ENCODE results near the gene TNFRSF11A.

The TNFRSF11A gene

GRCh38 chr18:62420151-62420512, 95.0 kb downstream of the TNFRSF11A start:
- DNase-seq (no peak), ATAC-seq (ENCODE audit: insufficient read depth, low read depth) (no peak)
- peaks cover 10% of the 10 kb centered on the region for H3K4me1 ChIP-seq (ENCODE audit: insufficient read depth, low read length)
- no peaks in the 10 kb centered on the region for H3K27me3 ChIP-seq (ENCODE audit: insufficient read depth, low read length, poor library complexity)
- H3K27ac ChIP-seq (ENCODE audit: low read length): no peak overlapping the region
- no peaks in the 10 kb centered on the region for H4K20me1 ChIP-seq (ENCODE audit: insufficient read depth, low read length)
- no peak for TF ChIP-seq CTCF (IDR thresholded peaks at IDR 0.05; ENCODE audit: borderline replicate concordance, extremely low read depth, low read length, poor library complexity, severe bottlenecking)
- no peak for TF ChIP-seq EZH2 (IDR thresholded peaks at IDR 0.05; ENCODE audit: borderline replicate concordance, low read depth, low read length, severe bottlenecking)
- no peaks in the 10 kb centered on the region for H3K36me3 ChIP-seq (ENCODE audit: insufficient read depth, low read length)
- H3K4me2 ChIP-seq (ENCODE audit: insufficient read depth, low read length): peak overlapping the region; percentile 17
- 0 out of 2 replicates have a peak overlapping the region, but pooled peaks have one; percentile 19 for H2AFZ ChIP-seq (ENCODE audit: low read depth, low read length)
- no peak overlapping the region for H3K4me3 ChIP-seq (ENCODE audit: low read depth in 1 of 2, low read length in 2 of 2)
- no peaks in the 10 kb centered on the region for H3K79me2 ChIP-seq (ENCODE audit: insufficient read depth, low read length)
- H3K9me3 ChIP-seq (ENCODE audit: insufficient read depth, low read length, severe bottlenecking): no peaks in the 10 kb centered on the region
- no peak overlapping the region for H3K9ac ChIP-seq (ENCODE audit: low read depth, low read length)

GRCh38 chr18:62420513-62421209, 95.6 kb downstream of the TNFRSF11A start:
- DNase-seq (peak; percentile 7), ATAC-seq (ENCODE audit: insufficient read depth, low read depth) (peak; percentile 68)
- Histone ChIP-seq H3K27me3 (ENCODE audit: insufficient read depth, low read length, poor library complexity) (no peaks in the 10 kb centered on the region), H3K4me3 (ENCODE audit: low read depth in 1 of 2, low read length in 2 of 2) (no peak overlapping the region), H3K9me3 (ENCODE audit: insufficient read depth, low read length, severe bottlenecking) (no peaks in the 10 kb centered on the region), H3K27ac (ENCODE audit: low read length) (no peak overlapping the region), H3K36me3 (ENCODE audit: insufficient read depth, low read length) (no peaks in the 10 kb centered on the region), H4K20me1 (ENCODE audit: insufficient read depth, low read length) (no peaks in the 10 kb centered on the region), H2AFZ (ENCODE audit: low read depth, low read length) (peak overlapping the region; percentile 60), H3K79me2 (ENCODE audit: insufficient read depth, low read length) (no peaks in the 10 kb centered on the region), H3K9ac (ENCODE audit: low read depth, low read length) (no peak overlapping the region), H3K4me2 (ENCODE audit: insufficient read depth, low read length) (peak overlapping the region; percentile 17), H3K4me1 (ENCODE audit: insufficient read depth, low read length) (peaks cover 10% of the 10 kb centered on the region)
- TF ChIP-seq CTCF (IDR thresholded peaks at IDR 0.05; ENCODE audit: borderline replicate concordance, extremely low read depth, low read length, poor library complexity, severe bottlenecking): no peak

GRCh38 chr18:62425465-62426190, 100.5 kb downstream of the TNFRSF11A start:
- Histone ChIP-seq H3K27ac (ENCODE audit: low read length) (no peak overlapping the region), H3K4me2 (ENCODE audit: insufficient read depth, low read length) (no peak overlapping the region), H3K4me3 (ENCODE audit: low read depth in 1 of 2, low read length in 2 of 2) (no peak overlapping the region), H2AFZ (ENCODE audit: low read depth, low read length) (no peak overlapping the region), H3K9ac (ENCODE audit: low read depth, low read length) (no peak overlapping the region), H3K27me3 (ENCODE audit: insufficient read depth, low read length, poor library complexity) (no peaks in the 10 kb centered on the region), H4K20me1 (ENCODE audit: insufficient read depth, low read length) (no peaks in the 10 kb centered on the region), H3K36me3 (ENCODE audit: insufficient read depth, low read length) (no peaks in the 10 kb centered on the region), H3K4me1 (ENCODE audit: insufficient read depth, low read length) (peaks cover 6% of the 10 kb centered on the region), H3K9me3 (ENCODE audit: insufficient read depth, low read length, severe bottlenecking) (no peaks in the 10 kb centered on the region), H3K79me2 (ENCODE audit: insufficient read depth, low read length) (no peaks in the 10 kb centered on the region)
- ATAC-seq (ENCODE audit: insufficient read depth, low read depth) (peak; percentile 85), DNase-seq (peak; percentile 66)
- TF ChIP-seq CTCF (IDR thresholded peaks at IDR 0.05; ENCODE audit: borderline replicate concordance, extremely low read depth, low read length, poor library complexity, severe bottlenecking): peak; percentile 85
- no peak for TF ChIP-seq EZH2 (IDR thresholded peaks at IDR 0.05; ENCODE audit: borderline replicate concordance, low read depth, low read length, severe bottlenecking)
